ENCODE results near the gene LCN15.

LCN15 gene

GRCh38 chr9:136764301-136764891 lies at the start of gene LCN15:
Gene LCN15, minus strand, starts transcription at chr9:136764518. Its CDS starts 30 bp downstream, at chr9:136764488.
- H3K4me1 ChIP-seq (ENCODE audit: insufficient read depth, low read length) = no peaks in the 10 kb centered on the region
- no peak within 1 kb of the TSS for H3K9ac ChIP-seq (ENCODE audit: low read length)
- H3K36me3 ChIP-seq (ENCODE audit: insufficient read depth, low read length) = no peaks in the 10 kb centered on the region
- H3K27ac ChIP-seq (ENCODE audit: low read depth, low read length) = no peak within 1 kb of the TSS
- no peaks in the 10 kb centered on the region for H3K9me3 ChIP-seq (ENCODE audit: low read length)
- no peak within 1 kb of the TSS for H3K4me3 ChIP-seq (ENCODE audit: low read depth in 1 of 2, low read length in 2 of 2)
- peaks cover 9 to 25% of the 10 kb centered on the region in 2 donors for H3K27me3 ChIP-seq (ENCODE audit: control insufficient read depth in 1 of 2, insufficient read depth in 2 of 2, low read length in 2 of 2)

GRCh38 chr9:136808806-136809158 lies 44.5 kb upstream of the LCN15 start:
- Histone ChIP-seq H3K4me3 (ENCODE audit: low read depth in 1 of 2, low read length in 2 of 2) (peak overlapping the region; percentile 60 to 99), H3K4me1 (ENCODE audit: insufficient read depth, low read length) (peaks cover 36% of the 10 kb centered on the region), H3K27ac (ENCODE audit: low read depth, low read length) (peak overlapping the region; percentile 80), H3K9ac (ENCODE audit: low read length) (peak overlapping the region; percentile 44), H3K27me3 (ENCODE audit: control insufficient read depth in 1 of 2, insufficient read depth in 2 of 2, low read length in 2 of 2) (no peaks in the 10 kb centered on the region), H3K36me3 (ENCODE audit: insufficient read depth, low read length) (peaks cover 8% of the 10 kb centered on the region), H3K9me3 (ENCODE audit: low read length) (no peaks in the 10 kb centered on the region)

- H3K27me3 ChIP-seq (ENCODE audit: control insufficient read depth in 1 of 2, insufficient read depth in 2 of 2, low read length in 2 of 2) = no peaks in the 10 kb centered on the region
Measured at GRCh38 chr9:136808075-136808805, 43.9 kb upstream of the LCN15 start.

GRCh38 chr9:136807281-136808074 lies 43.2 kb upstream of the LCN15 start, which contains the start of gene RABL6:
Gene RABL6, plus strand, starts transcription at chr9:136807948. Its CDS starts 249 bp downstream, at chr9:136808197.
- peak within 1 kb of the TSS; percentile 66 to 99 for H3K4me3 ChIP-seq (ENCODE audit: low read depth in 1 of 2, low read length in 2 of 2)
- H3K9ac ChIP-seq (ENCODE audit: low read length) = peak within 1 kb of the TSS; percentile 72
- H3K36me3 ChIP-seq (ENCODE audit: insufficient read depth, low read length) = peaks cover 4% of the 10 kb centered on the region
- H3K27me3 ChIP-seq (ENCODE audit: control insufficient read depth in 1 of 2, insufficient read depth in 2 of 2, low read length in 2 of 2) = peaks cover 0 to 2% of the 10 kb centered on the region in 2 donors
- no peaks in the 10 kb centered on the region for H3K9me3 ChIP-seq (ENCODE audit: low read length)
- peaks cover 36% of the 10 kb centered on the region for H3K4me1 ChIP-seq (ENCODE audit: insufficient read depth, low read length)
- peak within 1 kb of the TSS; percentile 82 for H3K27ac ChIP-seq (ENCODE audit: low read depth, low read length)

More at GRCh38 chr9:136808075-136808805, 43.9 kb upstream of the LCN15 start:
- Histone ChIP-seq H3K9me3 (ENCODE audit: low read length) (no peaks in the 10 kb centered on the region), H3K4me1 (ENCODE audit: insufficient read depth, low read length) (peaks cover 36% of the 10 kb centered on the region), H3K4me3 (ENCODE audit: low read depth in 1 of 2, low read length in 2 of 2) (peak overlapping the region; percentile 60 to 99), H3K27ac (ENCODE audit: low read depth, low read length) (peak overlapping the region; percentile 80), H3K9ac (ENCODE audit: low read length) (peak overlapping the region; percentile 44), H3K36me3 (ENCODE audit: insufficient read depth, low read length) (peaks cover 8% of the 10 kb centered on the region)

GRCh38 chr9:136806631-136807201 lies 42.4 kb upstream of the LCN15 start:
- Histone ChIP-seq H3K4me3 (ENCODE audit: low read depth in 1 of 2, low read length in 2 of 2) (peak overlapping the region; percentile 64 to 66), H3K27me3 (ENCODE audit: control insufficient read depth in 1 of 2, insufficient read depth in 2 of 2, low read length in 2 of 2) (peaks cover 8 to 10% of the 10 kb centered on the region in 2 donors), H3K36me3 (ENCODE audit: insufficient read depth, low read length) (peaks cover 4% of the 10 kb centered on the region), H3K27ac (ENCODE audit: low read depth, low read length) (peak overlapping the region; percentile 82), H3K9ac (ENCODE audit: low read length) (peak overlapping the region; percentile 72), H3K9me3 (ENCODE audit: low read length) (no peaks in the 10 kb centered on the region), H3K4me1 (ENCODE audit: insufficient read depth, low read length) (peaks cover 36% of the 10 kb centered on the region)

GRCh38 chr9:136806067-136806466 lies 41.7 kb upstream of the LCN15 start:
- Histone ChIP-seq H3K4me1 (ENCODE audit: insufficient read depth, low read length) (peaks cover 36% of the 10 kb centered on the region), H3K27me3 (ENCODE audit: control insufficient read depth in 1 of 2, insufficient read depth in 2 of 2, low read length in 2 of 2) (peaks cover 12 to 17% of the 10 kb centered on the region in 2 donors), H3K36me3 (ENCODE audit: insufficient read depth, low read length) (peaks cover 4% of the 10 kb centered on the region), H3K27ac (ENCODE audit: low read depth, low read length) (no peak overlapping the region), H3K9ac (ENCODE audit: low read length) (no peak overlapping the region), H3K4me3 (ENCODE audit: low read depth in 1 of 2, low read length in 2 of 2) (no peak overlapping the region), H3K9me3 (ENCODE audit: low read length) (no peaks in the 10 kb centered on the region)

GRCh38 chr9:136805207-136805740 lies 41.0 kb upstream of the LCN15 start:
- Histone ChIP-seq H3K9me3 (ENCODE audit: low read length) (no peaks in the 10 kb centered on the region), H3K9ac (ENCODE audit: low read length) (no peak overlapping the region), H3K4me1 (ENCODE audit: insufficient read depth, low read length) (peaks cover 34% of the 10 kb centered on the region), H3K27me3 (ENCODE audit: control insufficient read depth in 1 of 2, insufficient read depth in 2 of 2, low read length in 2 of 2) (peaks cover 18 to 25% of the 10 kb centered on the region in 2 donors), H3K27ac (ENCODE audit: low read depth, low read length) (no peak overlapping the region), H3K36me3 (ENCODE audit: insufficient read depth, low read length) (peaks cover 4% of the 10 kb centered on the region), H3K4me3 (ENCODE audit: low read depth in 1 of 2, low read length in 2 of 2) (no peak overlapping the region)

GRCh38 chr9:136804509-136805206 lies 40.3 kb upstream of the LCN15 start:
- peaks cover 21 to 28% of the 10 kb centered on the region in 2 donors for H3K27me3 ChIP-seq (ENCODE audit: control insufficient read depth in 1 of 2, insufficient read depth in 2 of 2, low read length in 2 of 2)
- no peak overlapping the region for H3K9ac ChIP-seq (ENCODE audit: low read length)
- no peak overlapping the region for H3K4me3 ChIP-seq (ENCODE audit: low read depth in 1 of 2, low read length in 2 of 2)
- peaks cover 32% of the 10 kb centered on the region for H3K4me1 ChIP-seq (ENCODE audit: insufficient read depth, low read length)
- H3K9me3 ChIP-seq (ENCODE audit: low read length) = no peaks in the 10 kb centered on the region
- peaks cover 3% of the 10 kb centered on the region for H3K36me3 ChIP-seq (ENCODE audit: insufficient read depth, low read length)
- H3K27ac ChIP-seq (ENCODE audit: low read depth, low read length) = no peak overlapping the region

- no peaks in the 10 kb centered on the region for H3K9me3 ChIP-seq (ENCODE audit: low read length)
- no peak overlapping the region for H3K9ac ChIP-seq (ENCODE audit: low read length)
- H3K27me3 ChIP-seq (ENCODE audit: control insufficient read depth in 1 of 2, insufficient read depth in 2 of 2, low read length in 2 of 2) = peaks cover 29 to 37% of the 10 kb centered on the region in 2 donors
- peaks cover 26% of the 10 kb centered on the region for H3K4me1 ChIP-seq (ENCODE audit: insufficient read depth, low read length)
- H3K27ac ChIP-seq (ENCODE audit: low read depth, low read length) = no peak overlapping the region
- no peaks in the 10 kb centered on the region for H3K36me3 ChIP-seq (ENCODE audit: insufficient read depth, low read length)
- H3K4me3 ChIP-seq (ENCODE audit: low read depth in 1 of 2, low read length in 2 of 2) = no peak overlapping the region
Measured at GRCh38 chr9:136803551-136804508, 39.5 kb upstream of the LCN15 start.
